H9 (cell line): ENCODE data around the gene DTNA. TPM values are rescaled to one million over a fixed set of nuclear protein-coding genes. Genes with fewer than 3 reads are reported as not detected.
"Not testable (repeated sequence)": the region's sequence is repeated elsewhere in the genome, so short reads cannot be mapped to it uniquely, and the experiment has no call there.

Experiments
- DNase-seq: peaks from one replicate; pipeline ENCODE4 v3.0.0-alpha.2; 2017
- H2AFZ ChIP-seq: one replicate; pipeline ENCODE4 v1.6.1; 2013; ENCODE audit warnings: mild to moderate bottlenecking, low read length, control low read depth, moderate library complexity
- H2AK5ac ChIP-seq: 2 replicates; pipeline ENCODE4 v1.6.1; 2013; ENCODE audit warnings: low read length, control low read depth, mixed read lengths; ENCODE audit not compliant: insufficient read length
- H2BK120ac ChIP-seq: one replicate; pipeline ENCODE4 v1.6.1; 2013; ENCODE audit warnings: low read depth, mild to moderate bottlenecking, low read length, control low read depth, inconsistent platforms; ENCODE audit not compliant: poor library complexity, severe bottlenecking
- H2BK12ac ChIP-seq: 2 replicates; pipeline ENCODE4 v1.6.1; 2013; ENCODE audit warnings: low read length, control low read depth, mixed read lengths, low read depth; ENCODE audit not compliant: insufficient read length
- H2BK15ac ChIP-seq: 2 replicates; pipeline ENCODE4 v1.6.1; 2013; ENCODE audit warnings: low read depth, low read length, control low read depth
- H2BK20ac ChIP-seq: one replicate; pipeline ENCODE4 v1.6.1; 2013; ENCODE audit warnings: low read depth, mild to moderate bottlenecking, low read length, control low read depth, inconsistent platforms; ENCODE audit not compliant: poor library complexity, severe bottlenecking
- H2BK5ac ChIP-seq: 2 replicates; pipeline ENCODE4 v1.6.1; 2013; ENCODE audit warnings: low read length, control low read depth, mixed read lengths; ENCODE audit not compliant: insufficient read length
- H3K14ac ChIP-seq: 2 replicates; pipeline ENCODE4 v1.6.1; 2013; ENCODE audit warnings: low read length, control low read depth; ENCODE audit not compliant: insufficient read depth
- H3K18ac ChIP-seq: 2 replicates; pipeline ENCODE4 v1.6.1; 2013; ENCODE audit warnings: low read depth, mild to moderate bottlenecking, mixed read lengths, low read length, control low read depth; ENCODE audit not compliant: insufficient read length
- H3K23ac ChIP-seq: 2 replicates; pipeline ENCODE4 v1.6.1; 2013; ENCODE audit warnings: low read length, control low read depth, mixed read lengths, low read depth; ENCODE audit not compliant: insufficient read length
- H3K23me2 ChIP-seq: 2 replicates; pipeline ENCODE4 v1.6.1; 2013; ENCODE audit warnings: low read depth, mild to moderate bottlenecking, mixed read lengths, low read length, control low read depth; ENCODE audit not compliant: insufficient read length, poor library complexity, severe bottlenecking
- H3K27ac ChIP-seq: 2 replicates; pipeline ENCODE4 v1.5.1; 2013; ENCODE audit warnings: low read length, control low read depth, mixed read lengths, low read depth; ENCODE audit not compliant: insufficient read length
- H3K27me3 ChIP-seq: 2 replicates; pipeline ENCODE4 v1.6.1; 2013; ENCODE audit warnings: low read length, control low read depth, inconsistent platforms; ENCODE audit not compliant: insufficient read depth
- H3K4ac ChIP-seq: 2 replicates; pipeline ENCODE4 v1.6.1; 2013; ENCODE audit warnings: low read depth, mild to moderate bottlenecking, control low read depth, inconsistent platforms, low read length, moderate library complexity
- H3K4me1 ChIP-seq: 2 replicates; pipeline ENCODE4 v1.6.1; 2013; ENCODE audit warnings: low read length, control low read depth, inconsistent platforms; ENCODE audit not compliant: insufficient read depth
- H3K4me2 ChIP-seq: 2 replicates; pipeline ENCODE4 v1.6.1; 2013; ENCODE audit warnings: low read length, control low read depth, mixed read lengths; ENCODE audit not compliant: insufficient read length, insufficient read depth
- H3K56ac ChIP-seq: 2 replicates; pipeline ENCODE4 v1.6.1; 2013; ENCODE audit warnings: low read depth, mild to moderate bottlenecking, mixed read lengths, low read length, control low read depth; ENCODE audit not compliant: insufficient read length
- H3K79me1 ChIP-seq: 2 replicates; pipeline ENCODE4 v1.6.1; 2013; ENCODE audit warnings: low read depth, mild to moderate bottlenecking, moderate library complexity, low read length, control low read depth, inconsistent platforms; ENCODE audit not compliant: insufficient read depth, poor library complexity, severe bottlenecking
- H3K79me2 ChIP-seq: 2 replicates; pipeline ENCODE4 v1.6.1; 2013; ENCODE audit warnings: low read length, control low read depth, inconsistent platforms; ENCODE audit not compliant: insufficient read depth
- H3K9ac ChIP-seq: 2 replicates; pipeline ENCODE4 v1.6.1; 2013; ENCODE audit warnings: low read length, control low read depth, mixed read lengths; ENCODE audit not compliant: insufficient read length; ENCODE audit errors: extremely low read depth
- H3K9me3 ChIP-seq: one replicate; pipeline ENCODE4 v1.6.1; 2013; ENCODE audit warnings: low read depth, low read length, inconsistent platforms; ENCODE audit not compliant: control insufficient read depth
- H3T11ph ChIP-seq: one replicate; pipeline ENCODE4 v1.6.1; 2013; ENCODE audit warnings: mild to moderate bottlenecking, low read length, control low read depth, inconsistent platforms
- H4K20me1 ChIP-seq: one replicate; pipeline ENCODE4 v1.6.1; 2013; ENCODE audit not compliant: control insufficient read depth, insufficient read length, insufficient read depth
- H4K5ac ChIP-seq: 2 replicates; pipeline ENCODE4 v1.6.1; 2013; ENCODE audit warnings: low read depth, mild to moderate bottlenecking, mixed read lengths, low read length, control low read depth; ENCODE audit not compliant: insufficient read length
- H4K8ac ChIP-seq: replicated peaks from 2 replicates; pipeline ENCODE4 v1.6.1; 2013; ENCODE audit warnings: low read length, control low read depth, mixed read lengths, low read depth; ENCODE audit not compliant: insufficient read length
- H4K91ac ChIP-seq: 2 replicates; pipeline ENCODE4 v1.6.1; 2013; ENCODE audit warnings: low read depth, mild to moderate bottlenecking, moderate library complexity, mixed read lengths, low read length, control low read depth; ENCODE audit not compliant: insufficient read length
- H3K27ac Mint-ChIP-seq, 3 experiments: 2 replicates in 2 of 3; 3 replicates in 1 of 3; pipeline ENCODE4 v1.8.0; 2020 to 2021; ENCODE audit warnings: mixed read lengths in 3 of 3, mild to moderate bottlenecking in 1 of 3, moderate library complexity in 1 of 3
- H3K27me3 Mint-ChIP-seq: 2 replicates; pipeline ENCODE4 v1.8.0; 2021; ENCODE audit warnings: low read depth, mild to moderate bottlenecking, moderate library complexity, mixed read lengths
- H3K36me3 Mint-ChIP-seq, 3 experiments: 2 replicates in 2 of 3; 3 replicates in 1 of 3; pipeline ENCODE4 v1.8.0; 2020 to 2021; ENCODE audit warnings: low read depth in 3 of 3, mixed read lengths in 3 of 3; ENCODE audit not compliant: insufficient read depth in 1 of 3
- H3K4me1 Mint-ChIP-seq, 2 experiments: 2 replicates each; pipeline ENCODE4 v1.8.0; 2020; ENCODE audit warnings: mixed read lengths in 2 of 2
- H3K4me3 Mint-ChIP-seq, 2 experiments: 2 replicates in 1 of 2; 3 replicates in 1 of 2; pipeline ENCODE4 v1.8.0; 2020 to 2021; ENCODE audit warnings: mild to moderate bottlenecking in 2 of 2, mixed read lengths in 2 of 2, moderate library complexity in 1 of 2
- H3K9me3 Mint-ChIP-seq, 2 experiments: 2 replicates in 1 of 2; 3 replicates in 1 of 2; pipeline ENCODE4 v1.8.0; 2020; ENCODE audit warnings: mild to moderate bottlenecking in 2 of 2, mixed read lengths in 2 of 2, moderate library complexity in 1 of 2
- WGBS: extraction: QIAGEN DNeasy Blood & Tissue Kit; methylation state at CpG from one replicate; pipeline ENCODE4 v1.1.7; 2013; ENCODE audit warnings: missing lambda C conversion rate, low lambda C conversion rate, mixed read lengths; ENCODE audit not compliant: insufficient read length; ENCODE audit errors: extremely low coverage; 5-methylcytosine and 5-hydroxymethylcytosine counted together
- total RNA-seq: library from RNA; stranded (reverse); gene quantifications from 2 replicates; pipeline ENCODE4 v1.2.1, GENCODE V29; 2021
- TF ChIP-seq, protein P1 (sequence below): fragments of 200-600 bp; sonication (generic); conservative IDR thresholded peaks from 3 replicates; pipeline ENCODE4 v1.8.0; 2021; ENCODE audit warnings: antibody characterized with exemption, mild to moderate bottlenecking

DTNA gene
- total RNA-seq, 1 experiment from 2014 or later = 25.5 TPM

DNA sequence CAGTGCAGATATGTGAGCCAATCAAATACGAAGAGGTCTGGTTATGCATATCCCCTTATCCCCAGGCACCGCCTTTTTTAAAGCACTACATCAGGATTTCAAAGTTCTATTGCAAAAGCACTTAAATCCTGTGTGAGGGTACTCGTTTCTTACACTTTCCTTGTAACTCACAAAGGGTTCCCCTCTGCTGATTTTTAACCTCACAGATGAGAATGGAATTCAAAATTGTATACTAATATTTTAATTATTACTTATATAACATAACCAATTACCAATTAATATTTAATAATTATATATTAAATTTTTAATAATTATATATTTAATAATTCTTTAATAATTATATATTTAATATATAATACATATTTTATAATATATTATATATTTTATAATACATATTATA lies 204.9 kb downstream of the DTNA start:
- Histone ChIP-seq H2BK15ac (no peak overlapping the region), H4K8ac (no peak overlapping the region), H3K14ac (no peak overlapping the region), H3K79me1 (no peaks in the 10 kb centered on the region), H2BK20ac (no peak overlapping the region), H2AK5ac (no peak overlapping the region), H3K56ac (no peak overlapping the region), H3K4ac (no peak overlapping the region), H3K23ac (no peak overlapping the region), H2BK5ac (no peak overlapping the region), H3K18ac (no peak overlapping the region), H3K79me2 (no peaks in the 10 kb centered on the region), H2BK12ac (no peak overlapping the region), H3K9me3 (no peaks in the 10 kb centered on the region), H4K91ac (no peak overlapping the region), H2BK120ac (no peak overlapping the region), H3K27ac (no peak overlapping the region), H4K5ac (no peak overlapping the region), H2AFZ (no peak overlapping the region), H3K23me2 (no peaks in the 10 kb centered on the region), H4K20me1 (no peaks in the 10 kb centered on the region), H3K27me3 (no peaks in the 10 kb centered on the region), H3K4me2 (no peak overlapping the region), H3K9ac (no peak overlapping the region), H3T11ph (no peak overlapping the region), H3K4me1 (no peaks in the 10 kb centered on the region)
- no peak for DNase-seq
- Mint-ChIP-seq H3K4me1 (0 out of 4 replicates have a peak, but pooled peaks cover 0 to 5% of the 10 kb centered on the region in 2 experiments), H3K9me3 (no peaks in the 10 kb centered on the region), H3K27ac (no peak overlapping the region), H3K27me3 (no peaks in the 10 kb centered on the region), H3K4me3 (no peak overlapping the region), H3K36me3 (no peaks in the 10 kb centered on the region)
- no CpG with 5 or more reads among the region's 3 CpGs for WGBS
- TF ChIP-seq, protein P1, sequence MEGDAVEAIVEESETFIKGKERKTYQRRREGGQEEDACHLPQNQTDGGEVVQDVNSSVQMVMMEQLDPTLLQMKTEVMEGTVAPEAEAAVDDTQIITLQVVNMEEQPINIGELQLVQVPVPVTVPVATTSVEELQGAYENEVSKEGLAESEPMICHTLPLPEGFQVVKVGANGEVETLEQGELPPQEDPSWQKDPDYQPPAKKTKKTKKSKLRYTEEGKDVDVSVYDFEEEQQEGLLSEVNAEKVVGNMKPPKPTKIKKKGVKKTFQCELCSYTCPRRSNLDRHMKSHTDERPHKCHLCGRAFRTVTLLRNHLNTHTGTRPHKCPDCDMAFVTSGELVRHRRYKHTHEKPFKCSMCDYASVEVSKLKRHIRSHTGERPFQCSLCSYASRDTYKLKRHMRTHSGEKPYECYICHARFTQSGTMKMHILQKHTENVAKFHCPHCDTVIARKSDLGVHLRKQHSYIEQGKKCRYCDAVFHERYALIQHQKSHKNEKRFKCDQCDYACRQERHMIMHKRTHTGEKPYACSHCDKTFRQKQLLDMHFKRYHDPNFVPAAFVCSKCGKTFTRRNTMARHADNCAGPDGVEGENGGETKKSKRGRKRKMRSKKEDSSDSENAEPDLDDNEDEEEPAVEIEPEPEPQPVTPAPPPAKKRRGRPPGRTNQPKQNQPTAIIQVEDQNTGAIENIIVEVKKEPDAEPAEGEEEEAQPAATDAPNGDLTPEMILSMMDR = no peak

DNA sequence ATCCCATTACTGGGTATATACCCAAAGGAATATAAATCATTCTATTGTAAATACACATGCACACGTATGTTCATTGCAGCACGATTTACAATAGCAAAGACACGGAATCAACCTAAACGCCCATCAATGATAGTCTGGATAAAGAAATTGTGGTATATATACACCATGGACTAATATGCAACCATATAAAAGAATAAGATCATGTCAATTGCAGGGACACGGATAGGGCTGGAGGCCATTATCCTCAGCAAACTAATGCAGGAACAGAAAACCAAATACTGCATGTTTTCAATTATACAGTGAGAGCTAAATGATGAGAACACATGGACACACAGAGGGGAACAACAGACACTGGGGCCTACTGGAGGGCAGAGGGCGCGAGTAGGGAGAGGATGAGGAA lies 206.4 kb downstream of the DTNA start:
- no CpG with 5 or more reads among the region's 7 CpGs for WGBS
- H2BK12ac ChIP-seq, H4K5ac ChIP-seq, H3K4ac ChIP-seq, H3K18ac ChIP-seq, H2BK15ac ChIP-seq, H3K27ac Mint-ChIP-seq, H3K27me3 ChIP-seq, H3K4me1 ChIP-seq, DNase-seq, H3K79me1 ChIP-seq, H3K9ac ChIP-seq, H4K91ac ChIP-seq, H3K9me3 ChIP-seq, H3K23me2 ChIP-seq, H2BK5ac ChIP-seq, H3K79me2 ChIP-seq, H3K27ac ChIP-seq, H3K23ac ChIP-seq, H3K14ac ChIP-seq, H3T11ph ChIP-seq, H3K4me2 ChIP-seq, H2BK120ac ChIP-seq, H3K4me3 Mint-ChIP-seq, H3K36me3 Mint-ChIP-seq, H2AFZ ChIP-seq, H3K27me3 Mint-ChIP-seq, H2AK5ac ChIP-seq, H3K56ac ChIP-seq, H4K8ac ChIP-seq, H3K9me3 Mint-ChIP-seq, H4K20me1 ChIP-seq, H2BK20ac ChIP-seq: not testable (repeated sequence)
- peaks cover 0 to 11% of the 10 kb centered on the region in 2 experiments; a peak in 1 of 4 replicates for H3K4me1 Mint-ChIP-seq
